ENCODE measurements around the gene MRPS15.

MRPS15 gene

GRCh38 chr1:36463803-36464604 is at the start of gene MRPS15:
MRPS15 (minus strand) TSS chr1:36464384; CDS start chr1:36464275, 109 bp downstream.
- TF ChIP-seq ZFP30 (CRISPR knock-in tag; IDR thresholded peaks at IDR 0.05) (no peak), CSRNP3 (CRISPR knock-in tag; IDR thresholded peaks at IDR 0.05) (no peak), PATZ1 (CRISPR knock-in tag; IDR thresholded peaks at IDR 0.05; ENCODE audit: borderline replicate concordance) (no peak), CSDC2 (CRISPR knock-in tag; IDR thresholded peaks at IDR 0.05) (0 out of 2 replicates have a peak, but pooled peaks have one; percentile 34), ZFP3 (CRISPR knock-in tag; IDR thresholded peaks at IDR 0.05) (no peak), ZNF8 (CRISPR knock-in tag; IDR thresholded peaks at IDR 0.05) (no peak), POU6F1 (CRISPR knock-in tag; IDR thresholded peaks at IDR 0.05; ENCODE audit: borderline replicate concordance, low read depth) (no peak), ESRRG (CRISPR knock-in tag; IDR thresholded peaks at IDR 0.05) (no peak)
- peak; percentile 98 for ATAC-seq

GRCh38 chr1:36512842-36513241 is 48.7 kb upstream of the MRPS15 start:
- TF ChIP-seq TSHZ2 (CRISPR knock-in tag; IDR thresholded peaks at IDR 0.05) (no peak), ZNF8 (CRISPR knock-in tag; IDR thresholded peaks at IDR 0.05) (no peak), ZNF565 (CRISPR knock-in tag; conservative IDR thresholded peaks at IDR 0.05; ENCODE audit: low read depth) (no peak), BACH2 (CRISPR knock-in tag; IDR thresholded peaks at IDR 0.05; ENCODE audit: borderline replicate concordance) (no peak), ISL1 (CRISPR knock-in tag; IDR thresholded peaks at IDR 0.05) (no peak), ZC3H10 (CRISPR knock-in tag; IDR thresholded peaks at IDR 0.05) (no peak), OSR1 (CRISPR knock-in tag; IDR thresholded peaks at IDR 0.05) (no peak), ZFP3 (CRISPR knock-in tag; IDR thresholded peaks at IDR 0.05) (no peak), PATZ1 (CRISPR knock-in tag; IDR thresholded peaks at IDR 0.05; ENCODE audit: borderline replicate concordance) (no peak), ARNTL (CRISPR knock-in tag; IDR thresholded peaks at IDR 0.05; ENCODE audit: borderline replicate concordance, low read depth) (no peak), PPARA (CRISPR knock-in tag; IDR thresholded peaks at IDR 0.05; ENCODE audit: borderline replicate concordance) (no peak), ZFP30 (CRISPR knock-in tag; IDR thresholded peaks at IDR 0.05) (no peak)
- ATAC-seq: no peak

- no peak for ATAC-seq
- TF ChIP-seq TSHZ2 (CRISPR knock-in tag; IDR thresholded peaks at IDR 0.05): no peak
- no peak for TF ChIP-seq OSR1 (CRISPR knock-in tag; IDR thresholded peaks at IDR 0.05)
- TF ChIP-seq ZC3H10 (CRISPR knock-in tag; IDR thresholded peaks at IDR 0.05): no peak
- no peak for TF ChIP-seq ZNF565 (CRISPR knock-in tag; conservative IDR thresholded peaks at IDR 0.05; ENCODE audit: low read depth)
- no peak for TF ChIP-seq ZNF8 (CRISPR knock-in tag; IDR thresholded peaks at IDR 0.05)
- no peak for TF ChIP-seq RARB (CRISPR knock-in tag; IDR thresholded peaks at IDR 0.05)
- no peak for TF ChIP-seq TCF4 (CRISPR knock-in tag; IDR thresholded peaks at IDR 0.05; ENCODE audit: borderline replicate concordance)
- TF ChIP-seq GLIS3 (CRISPR knock-in tag; IDR thresholded peaks at IDR 0.05): no peak
- no peak for TF ChIP-seq PATZ1 (CRISPR knock-in tag; IDR thresholded peaks at IDR 0.05; ENCODE audit: borderline replicate concordance)
These were observed 47.9 kb upstream of the MRPS15 start for GRCh38 chr1:36511804-36512798.

Data from SK-N-SH treated with all-trans-retinoic acid at 6 μM for 48 hours (cell line).